ENCODE data around the gene USH2A.
"Not testable (repeated sequence)": the region's sequence is repeated elsewhere in the genome, so short reads cannot be mapped to it uniquely, and the experiment has no call there.

Gene USH2A

GRCh38 chr1:216014086-216014485 is 409.2 kb downstream of the USH2A start:
- no peaks in the 10 kb centered on the region for H3K9me3 ChIP-seq (ENCODE audit: control insufficient read depth in 5 of 5, low read length in 5 of 5)
- no peak overlapping the region for H3K27ac ChIP-seq (ENCODE audit: low read depth, low read length)
- no peak overlapping the region for H3K4me3 ChIP-seq (ENCODE audit: low read depth in 1 of 5, low read length in 5 of 5)
- no peak overlapping the region for H3K9ac ChIP-seq (ENCODE audit: low read length in 5 of 5)
- H3K36me3 ChIP-seq (ENCODE audit: control insufficient read depth in 5 of 5, insufficient read depth in 5 of 5, low read length in 5 of 5), result no peaks in the 10 kb centered on the region
- no peaks in the 10 kb centered on the region for H3K27me3 ChIP-seq (ENCODE audit: control insufficient read depth in 5 of 5, insufficient read depth in 4 of 5, low read length in 5 of 5)
- no peaks in the 10 kb centered on the region for H3K4me1 ChIP-seq (ENCODE audit: control insufficient read depth in 5 of 5, insufficient read depth in 5 of 5, low read length in 5 of 5)

- not testable (repeated sequence) for H3K9ac ChIP-seq (ENCODE audit: low read length in 5 of 5); H3K4me3 ChIP-seq (ENCODE audit: low read depth in 1 of 5, low read length in 5 of 5); H3K27me3 ChIP-seq (ENCODE audit: control insufficient read depth in 5 of 5, insufficient read depth in 4 of 5, low read length in 5 of 5); H3K36me3 ChIP-seq (ENCODE audit: control insufficient read depth in 5 of 5, insufficient read depth in 5 of 5, low read length in 5 of 5); H3K27ac ChIP-seq (ENCODE audit: low read depth, low read length); H3K9me3 ChIP-seq (ENCODE audit: control insufficient read depth in 5 of 5, low read length in 5 of 5); H3K4me1 ChIP-seq (ENCODE audit: control insufficient read depth in 5 of 5, insufficient read depth in 5 of 5, low read length in 5 of 5)
These were observed 413.8 kb downstream of the USH2A start for GRCh38 chr1:216009456-216009855.

GRCh38 chr1:216005916-216006315 is 417.3 kb downstream of the USH2A start:
- H3K36me3 ChIP-seq (ENCODE audit: control insufficient read depth in 5 of 5, insufficient read depth in 5 of 5, low read length in 5 of 5), result no peaks in the 10 kb centered on the region
- no peaks in the 10 kb centered on the region for H3K27me3 ChIP-seq (ENCODE audit: control insufficient read depth in 5 of 5, insufficient read depth in 4 of 5, low read length in 5 of 5)
- no peaks in the 10 kb centered on the region for H3K9me3 ChIP-seq (ENCODE audit: control insufficient read depth in 5 of 5, low read length in 5 of 5)
- H3K9ac ChIP-seq (ENCODE audit: low read length in 5 of 5), result no peak overlapping the region
- no peak overlapping the region for H3K27ac ChIP-seq (ENCODE audit: low read depth, low read length)
- H3K4me1 ChIP-seq (ENCODE audit: control insufficient read depth in 5 of 5, insufficient read depth in 5 of 5, low read length in 5 of 5), result no peaks in the 10 kb centered on the region
- H3K4me3 ChIP-seq (ENCODE audit: low read depth in 1 of 5, low read length in 5 of 5), result no peak overlapping the region

- Histone ChIP-seq H3K9ac (ENCODE audit: low read length in 5 of 5) (no peak overlapping the region), H3K27me3 (ENCODE audit: control insufficient read depth in 5 of 5, insufficient read depth in 4 of 5, low read length in 5 of 5) (no peaks in the 10 kb centered on the region), H3K36me3 (ENCODE audit: control insufficient read depth in 5 of 5, insufficient read depth in 5 of 5, low read length in 5 of 5) (no peaks in the 10 kb centered on the region), H3K4me3 (ENCODE audit: low read depth in 1 of 5, low read length in 5 of 5) (no peak overlapping the region), H3K4me1 (ENCODE audit: control insufficient read depth in 5 of 5, insufficient read depth in 5 of 5, low read length in 5 of 5) (no peaks in the 10 kb centered on the region), H3K9me3 (ENCODE audit: control insufficient read depth in 5 of 5, low read length in 5 of 5) (no peaks in the 10 kb centered on the region), H3K27ac (ENCODE audit: low read depth, low read length) (no peak overlapping the region)
These were observed 430.6 kb downstream of the USH2A start for GRCh38 chr1:215992620-215993019.

- H3K36me3 ChIP-seq (ENCODE audit: control insufficient read depth in 5 of 5, insufficient read depth in 5 of 5, low read length in 5 of 5), result no peaks in the 10 kb centered on the region
- no peaks in the 10 kb centered on the region for H3K27me3 ChIP-seq (ENCODE audit: control insufficient read depth in 5 of 5, insufficient read depth in 4 of 5, low read length in 5 of 5)
- no peak overlapping the region for H3K4me3 ChIP-seq (ENCODE audit: low read depth in 1 of 5, low read length in 5 of 5)
- H3K4me1 ChIP-seq (ENCODE audit: control insufficient read depth in 5 of 5, insufficient read depth in 5 of 5, low read length in 5 of 5), result no peaks in the 10 kb centered on the region
- H3K9ac ChIP-seq (ENCODE audit: low read length in 5 of 5), result no peak overlapping the region
- no peaks in the 10 kb centered on the region for H3K9me3 ChIP-seq (ENCODE audit: control insufficient read depth in 5 of 5, low read length in 5 of 5)
- H3K27ac ChIP-seq (ENCODE audit: low read depth, low read length), result no peak overlapping the region
These were observed 436.0 kb downstream of the USH2A start for GRCh38 chr1:215987092-215987875.

- no peaks in the 10 kb centered on the region for H3K4me1 ChIP-seq (ENCODE audit: control insufficient read depth in 5 of 5, insufficient read depth in 5 of 5, low read length in 5 of 5)
- no peaks in the 10 kb centered on the region for H3K9me3 ChIP-seq (ENCODE audit: control insufficient read depth in 5 of 5, low read length in 5 of 5)
- H3K9ac ChIP-seq (ENCODE audit: low read length in 5 of 5), result no peak overlapping the region
- no peak overlapping the region for H3K27ac ChIP-seq (ENCODE audit: low read depth, low read length)
- no peak overlapping the region for H3K4me3 ChIP-seq (ENCODE audit: low read depth in 1 of 5, low read length in 5 of 5)
- H3K36me3 ChIP-seq (ENCODE audit: control insufficient read depth in 5 of 5, insufficient read depth in 5 of 5, low read length in 5 of 5), result no peaks in the 10 kb centered on the region
- H3K27me3 ChIP-seq (ENCODE audit: control insufficient read depth in 5 of 5, insufficient read depth in 4 of 5, low read length in 5 of 5), result no peaks in the 10 kb centered on the region
These were observed 436.8 kb downstream of the USH2A start for GRCh38 chr1:215986401-215986800.

GRCh38 chr1:215983680-215984079 is 439.6 kb downstream of the USH2A start:
- H3K27ac ChIP-seq (ENCODE audit: low read depth, low read length), result no peak overlapping the region
- H3K9ac ChIP-seq (ENCODE audit: low read length in 5 of 5), result no peak overlapping the region
- no peak overlapping the region for H3K4me3 ChIP-seq (ENCODE audit: low read depth in 1 of 5, low read length in 5 of 5)
- H3K36me3 ChIP-seq (ENCODE audit: control insufficient read depth in 5 of 5, insufficient read depth in 5 of 5, low read length in 5 of 5), result no peaks in the 10 kb centered on the region
- no peaks in the 10 kb centered on the region for H3K27me3 ChIP-seq (ENCODE audit: control insufficient read depth in 5 of 5, insufficient read depth in 4 of 5, low read length in 5 of 5)
- no peaks in the 10 kb centered on the region for H3K9me3 ChIP-seq (ENCODE audit: control insufficient read depth in 5 of 5, low read length in 5 of 5)
- H3K4me1 ChIP-seq (ENCODE audit: control insufficient read depth in 5 of 5, insufficient read depth in 5 of 5, low read length in 5 of 5), result no peaks in the 10 kb centered on the region

- H3K27me3 ChIP-seq (ENCODE audit: control insufficient read depth in 5 of 5, insufficient read depth in 4 of 5, low read length in 5 of 5), result no peaks in the 10 kb centered on the region
- H3K27ac ChIP-seq (ENCODE audit: low read depth, low read length), result no peak overlapping the region
- H3K4me1 ChIP-seq (ENCODE audit: control insufficient read depth in 5 of 5, insufficient read depth in 5 of 5, low read length in 5 of 5), result no peaks in the 10 kb centered on the region
- H3K9ac ChIP-seq (ENCODE audit: low read length in 5 of 5), result no peak overlapping the region
- no peak overlapping the region for H3K4me3 ChIP-seq (ENCODE audit: low read depth in 1 of 5, low read length in 5 of 5)
- no peaks in the 10 kb centered on the region for H3K36me3 ChIP-seq (ENCODE audit: control insufficient read depth in 5 of 5, insufficient read depth in 5 of 5, low read length in 5 of 5)
- H3K9me3 ChIP-seq (ENCODE audit: control insufficient read depth in 5 of 5, low read length in 5 of 5), result no peaks in the 10 kb centered on the region
These were observed 451.3 kb downstream of the USH2A start for GRCh38 chr1:215971793-215972441.

GRCh38 chr1:215970406-215970805 is 452.8 kb downstream of the USH2A start:
- Histone ChIP-seq H3K4me3 (ENCODE audit: low read depth in 1 of 5, low read length in 5 of 5) (no peak overlapping the region), H3K9me3 (ENCODE audit: control insufficient read depth in 5 of 5, low read length in 5 of 5) (no peaks in the 10 kb centered on the region), H3K27ac (ENCODE audit: low read depth, low read length) (no peak overlapping the region), H3K4me1 (ENCODE audit: control insufficient read depth in 5 of 5, insufficient read depth in 5 of 5, low read length in 5 of 5) (no peaks in the 10 kb centered on the region), H3K36me3 (ENCODE audit: control insufficient read depth in 5 of 5, insufficient read depth in 5 of 5, low read length in 5 of 5) (no peaks in the 10 kb centered on the region), H3K27me3 (ENCODE audit: control insufficient read depth in 5 of 5, insufficient read depth in 4 of 5, low read length in 5 of 5) (no peaks in the 10 kb centered on the region), H3K9ac (ENCODE audit: low read length in 5 of 5) (no peak overlapping the region)

GRCh38 chr1:215963621-215964020 is 459.6 kb downstream of the USH2A start:
- H3K27me3 ChIP-seq (ENCODE audit: control insufficient read depth in 5 of 5, insufficient read depth in 4 of 5, low read length in 5 of 5), result peaks cover 0 to 3% (median 0%) of the 10 kb centered on the region in 5 donors
- no peak overlapping the region for H3K27ac ChIP-seq (ENCODE audit: low read depth, low read length)
- no peak overlapping the region for H3K9ac ChIP-seq (ENCODE audit: low read length in 5 of 5)
- no peaks in the 10 kb centered on the region for H3K36me3 ChIP-seq (ENCODE audit: control insufficient read depth in 5 of 5, insufficient read depth in 5 of 5, low read length in 5 of 5)
- H3K4me1 ChIP-seq (ENCODE audit: control insufficient read depth in 5 of 5, insufficient read depth in 5 of 5, low read length in 5 of 5), result no peaks in the 10 kb centered on the region
- H3K4me3 ChIP-seq (ENCODE audit: low read depth in 1 of 5, low read length in 5 of 5), result no peak overlapping the region
- no peaks in the 10 kb centered on the region for H3K9me3 ChIP-seq (ENCODE audit: control insufficient read depth in 5 of 5, low read length in 5 of 5)

Data from subcutaneous abdominal adipose tissue (tissue), 5 donors.